ENCODE data around the gene TMEM92. TPM values are rescaled to one million over a fixed set of nuclear protein-coding genes. Genes with fewer than 3 reads are reported as not detected.
A peak's percentile ranks its signal among the peaks of the same experiment; 100 is the strongest.
"Not testable (repeated sequence)": the region's sequence is repeated elsewhere in the genome, so short reads cannot be mapped to it uniquely, and the experiment has no call there.

Gene TMEM92
- total RNA-seq, 2 donors from 2014 or later, result 34.3 to 35.8 TPM

GRCh38 chr17:50299776-50300175, 25.5 kb downstream of the TMEM92 start:
- H3K4me3 ChIP-seq (ENCODE audit: low read length), result no peak overlapping the region
- peaks cover 3% of the 10 kb centered on the region for H3K4me1 ChIP-seq (ENCODE audit: control insufficient read depth, insufficient read depth, low read length)
- no peak for DNase-seq
- TF ChIP-seq CTCF (conservative IDR thresholded peaks at IDR 0.05), result no peak
- H3K36me3 ChIP-seq (ENCODE audit: control insufficient read depth, insufficient read depth, low read length), result no peaks in the 10 kb centered on the region
- no peaks in the 10 kb centered on the region for H3K27me3 ChIP-seq (ENCODE audit: control insufficient read depth, insufficient read depth, low read length, poor library complexity, severe bottlenecking)
- Mint-ChIP-seq H3K4me1 (peaks cover 39% of the 10 kb centered on the region), H3K27me3 (ENCODE audit: insufficient read depth) (no peaks in the 10 kb centered on the region), H3K9me3 (no peaks in the 10 kb centered on the region), H3K4me3 (no peak overlapping the region), H3K27ac (peak overlapping the region; percentile 26), H3K36me3 (ENCODE audit: low read depth) (no peaks in the 10 kb centered on the region)
- H3K27ac ChIP-seq (ENCODE audit: low read depth, low read length), result no peak overlapping the region
- H3K9me3 ChIP-seq (ENCODE audit: control insufficient read depth, low read length), result no peaks in the 10 kb centered on the region
- 80 to 89% methylated on average over 2 to 3 of the region's 3 CpGs for WGBS, 2 experiments (ENCODE audit: insufficient coverage in 1 of 2, insufficient read length in 1 of 2)
- H3K9ac ChIP-seq (ENCODE audit: extremely low read depth, low read length, poor library complexity, severe bottlenecking), result no peak overlapping the region

- WGBS, 2 experiments (ENCODE audit: insufficient coverage in 1 of 2, insufficient read length in 1 of 2), result 89 to 100% methylated on average over 1 of the region's 1 CpG
- H3K36me3 ChIP-seq (ENCODE audit: control insufficient read depth, insufficient read depth, low read length); H3K27me3 ChIP-seq (ENCODE audit: control insufficient read depth, insufficient read depth, low read length, poor library complexity, severe bottlenecking); H3K36me3 Mint-ChIP-seq (ENCODE audit: low read depth); H3K9me3 ChIP-seq (ENCODE audit: control insufficient read depth, low read length); H3K4me3 Mint-ChIP-seq; H3K9ac ChIP-seq (ENCODE audit: extremely low read depth, low read length, poor library complexity, severe bottlenecking); H3K27ac Mint-ChIP-seq; H3K27ac ChIP-seq (ENCODE audit: low read depth, low read length); H3K4me1 ChIP-seq (ENCODE audit: control insufficient read depth, insufficient read depth, low read length); DNase-seq; H3K4me3 ChIP-seq (ENCODE audit: low read length); H3K27me3 Mint-ChIP-seq (ENCODE audit: insufficient read depth); H3K9me3 Mint-ChIP-seq: not testable (repeated sequence)
- peaks cover 47% of the 10 kb centered on the region for H3K4me1 Mint-ChIP-seq
These were observed 26.6 kb downstream of the TMEM92 start for GRCh38 chr17:50300824-50301223.

- Histone ChIP-seq H3K9me3 (ENCODE audit: control insufficient read depth, low read length) (peaks cover 9% of the 10 kb centered on the region), H3K4me1 (ENCODE audit: control insufficient read depth, insufficient read depth, low read length) (peaks cover 3% of the 10 kb centered on the region), H3K27me3 (ENCODE audit: control insufficient read depth, insufficient read depth, low read length, poor library complexity, severe bottlenecking) (no peaks in the 10 kb centered on the region), H3K36me3 (ENCODE audit: control insufficient read depth, insufficient read depth, low read length) (no peaks in the 10 kb centered on the region), H3K9ac (ENCODE audit: extremely low read depth, low read length, poor library complexity, severe bottlenecking) (no peak overlapping the region), H3K4me3 (ENCODE audit: low read length) (no peak overlapping the region), H3K27ac (ENCODE audit: low read depth, low read length) (no peak overlapping the region)
- no peak for DNase-seq
- Mint-ChIP-seq H3K27me3 (ENCODE audit: insufficient read depth) (no peaks in the 10 kb centered on the region), H3K9me3 (peaks cover 6% of the 10 kb centered on the region), H3K4me3 (no peak overlapping the region), H3K4me1 (peaks cover 47% of the 10 kb centered on the region), H3K36me3 (ENCODE audit: low read depth) (no peaks in the 10 kb centered on the region), H3K27ac (peak overlapping the region; percentile 93)
- no peak for TF ChIP-seq CTCF (conservative IDR thresholded peaks at IDR 0.05)
- WGBS, 2 experiments (ENCODE audit: insufficient coverage in 1 of 2, insufficient read length in 1 of 2), result 94 to 95% methylated on average over 8 to 9 of the region's 9 CpGs
These were observed 27.8 kb downstream of the TMEM92 start for GRCh38 chr17:50301891-50302584.
